ENCODE measurements around the gene MLLT1.

DNA sequence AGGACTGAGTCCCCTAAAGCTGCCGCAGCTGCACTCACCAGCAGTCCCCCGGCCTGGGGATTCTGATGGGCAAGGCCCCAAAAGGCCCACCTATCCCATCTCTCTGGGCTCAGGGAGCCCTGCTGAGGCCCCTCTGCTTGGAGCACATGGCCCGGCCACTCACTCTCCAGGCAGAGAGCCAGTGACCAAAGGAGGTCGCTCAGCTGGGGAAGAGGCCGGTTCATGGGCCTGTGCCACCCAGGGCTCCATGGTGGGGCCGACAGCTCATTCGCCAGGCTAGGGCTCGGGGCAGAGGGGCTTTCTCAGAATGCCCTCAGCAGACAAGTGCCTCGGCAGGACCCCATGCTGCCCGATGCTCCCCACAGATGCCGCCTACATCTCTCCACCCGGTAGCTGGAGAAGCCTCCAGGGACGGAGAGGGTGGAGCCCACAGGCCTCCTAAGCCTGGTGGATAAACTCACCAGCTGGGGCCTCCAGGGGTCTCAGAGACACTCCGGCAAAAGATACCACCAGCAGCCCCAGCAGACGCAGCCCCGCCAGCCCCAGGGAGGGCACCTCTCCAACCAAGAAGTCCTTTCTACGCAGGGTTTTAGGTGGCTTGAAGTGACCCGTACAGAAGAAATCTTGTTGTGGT, 54.4 kb downstream of the MLLT1 start:
- TF ChIP-seq, protein P1, sequence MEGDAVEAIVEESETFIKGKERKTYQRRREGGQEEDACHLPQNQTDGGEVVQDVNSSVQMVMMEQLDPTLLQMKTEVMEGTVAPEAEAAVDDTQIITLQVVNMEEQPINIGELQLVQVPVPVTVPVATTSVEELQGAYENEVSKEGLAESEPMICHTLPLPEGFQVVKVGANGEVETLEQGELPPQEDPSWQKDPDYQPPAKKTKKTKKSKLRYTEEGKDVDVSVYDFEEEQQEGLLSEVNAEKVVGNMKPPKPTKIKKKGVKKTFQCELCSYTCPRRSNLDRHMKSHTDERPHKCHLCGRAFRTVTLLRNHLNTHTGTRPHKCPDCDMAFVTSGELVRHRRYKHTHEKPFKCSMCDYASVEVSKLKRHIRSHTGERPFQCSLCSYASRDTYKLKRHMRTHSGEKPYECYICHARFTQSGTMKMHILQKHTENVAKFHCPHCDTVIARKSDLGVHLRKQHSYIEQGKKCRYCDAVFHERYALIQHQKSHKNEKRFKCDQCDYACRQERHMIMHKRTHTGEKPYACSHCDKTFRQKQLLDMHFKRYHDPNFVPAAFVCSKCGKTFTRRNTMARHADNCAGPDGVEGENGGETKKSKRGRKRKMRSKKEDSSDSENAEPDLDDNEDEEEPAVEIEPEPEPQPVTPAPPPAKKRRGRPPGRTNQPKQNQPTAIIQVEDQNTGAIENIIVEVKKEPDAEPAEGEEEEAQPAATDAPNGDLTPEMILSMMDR (conservative IDR thresholded peaks at IDR 0.05; ENCODE audit: low read depth, low read length): no peak
- no peak for TF ChIP-seq EZH2 (IDR thresholded peaks at IDR 0.05; ENCODE audit: borderline replicate concordance, low read depth, low read length, poor library complexity, severe bottlenecking)
